CD8-positive, alpha-beta memory T cell (primary cell): ENCODE data around the gene YY1. TPM values are rescaled to one million over a fixed set of nuclear protein-coding genes. Genes with fewer than 3 reads are reported as not detected.

Experiments
- CTCF ChIA-PET: fragments of 350-600 bp; sonication (Branson Sonifier 250); formaldehyde crosslinking; loops from one replicate; lab custom pipeline; 2021; ENCODE audit warnings: antibody characterized with exemption; lab: Charles Lee
- POLR2A ChIA-PET: fragments of 350-600 bp; sonication (Branson Sonifier 250); formaldehyde crosslinking; loops from one replicate; lab custom pipeline; 2021; ENCODE audit warnings: antibody characterized with exemption; lab: Charles Lee
- DNase-seq, 5 donors: peaks; one replicate each; pipeline versions ENCODE4 v3.0.0 to v3.0.0-alpha.2; 2020 to 2022; ENCODE audit warnings: mixed read lengths in 1 of 5
- H3K27ac ChIP-seq: one replicate; pipeline ENCODE4 v1.7.0; 2013; ENCODE audit warnings: low read depth, mild to moderate bottlenecking, low read length, moderate library complexity
- H3K27me3 ChIP-seq: 2 replicates; pipeline ENCODE4 v1.7.0; 2013; ENCODE audit warnings: low read length, mild to moderate bottlenecking; ENCODE audit not compliant: insufficient read depth, poor library complexity, severe bottlenecking
- H3K36me3 ChIP-seq: 2 replicates; pipeline ENCODE4 v1.7.0; 2013; ENCODE audit warnings: mild to moderate bottlenecking, low read length, moderate library complexity; ENCODE audit not compliant: insufficient read depth
- H3K4me1 ChIP-seq: 2 replicates; pipeline ENCODE4 v1.7.0; 2013; ENCODE audit warnings: mild to moderate bottlenecking, low read length, moderate library complexity; ENCODE audit not compliant: insufficient read depth
- H3K4me3 ChIP-seq: 2 replicates; pipeline ENCODE4 v1.7.0; 2013; ENCODE audit warnings: mild to moderate bottlenecking, low read length
- H3K9me3 ChIP-seq: 2 replicates; pipeline ENCODE4 v1.7.0; 2013; ENCODE audit warnings: mild to moderate bottlenecking, low read length
- H3K27ac Mint-ChIP-seq, 8 donors: one replicate each; pipeline ENCODE4 v1.8.0; 2020 to 2021; ENCODE audit warnings: mixed read lengths in 8 of 8, mild to moderate bottlenecking in 6 of 8, inconsistent platforms in 3 of 8, moderate library complexity in 3 of 8
- H3K27me3 Mint-ChIP-seq, 2 donors: one replicate each; pipeline ENCODE4 v1.8.0; 2020 to 2021; ENCODE audit warnings: mixed read lengths in 2 of 2, mild to moderate bottlenecking in 1 of 2, moderate library complexity in 1 of 2
- H3K36me3 Mint-ChIP-seq, 3 donors: one replicate each; pipeline ENCODE4 v1.8.0; 2020 to 2021; ENCODE audit warnings: mixed read lengths in 3 of 3, inconsistent platforms in 1 of 3, mild to moderate bottlenecking in 1 of 3
- H3K4me1 Mint-ChIP-seq, 3 donors: one replicate each; pipeline ENCODE4 v1.8.0; 2020 to 2021; ENCODE audit warnings: mixed read lengths in 3 of 3, inconsistent platforms in 1 of 3, mild to moderate bottlenecking in 1 of 3
- H3K4me3 Mint-ChIP-seq, 7 donors: one replicate each; pipeline ENCODE4 v1.8.0; 2020 to 2021; ENCODE audit warnings: mixed read lengths in 7 of 7, mild to moderate bottlenecking in 6 of 7, moderate library complexity in 4 of 7, inconsistent platforms in 2 of 7
- H3K9me3 Mint-ChIP-seq, 5 donors: one replicate each; pipeline ENCODE4 v1.8.0; 2020 to 2022; ENCODE audit warnings: mixed read lengths in 5 of 5, mild to moderate bottlenecking in 3 of 5, moderate library complexity in 2 of 5, inconsistent platforms in 1 of 5
- polyA plus RNA-seq: library from polyadenylated mRNA; unstranded; fragments of 300-500 nt; fragmentation: Illumina TruSeq; gene quantifications from one replicate; pipeline ENCODE4 v1.2.3, GENCODE V29; 2021
- total RNA-seq, 2 experiments: library from RNA; stranded (reverse); gene quantifications; one replicate each; pipeline ENCODE4 v1.2.3, GENCODE V29; 2021

Gene YY1
- total and polyA plus RNA-seq, 3 experiments from 2014 or later, result 24.2 to 116 (median 109) TPM

DNA sequence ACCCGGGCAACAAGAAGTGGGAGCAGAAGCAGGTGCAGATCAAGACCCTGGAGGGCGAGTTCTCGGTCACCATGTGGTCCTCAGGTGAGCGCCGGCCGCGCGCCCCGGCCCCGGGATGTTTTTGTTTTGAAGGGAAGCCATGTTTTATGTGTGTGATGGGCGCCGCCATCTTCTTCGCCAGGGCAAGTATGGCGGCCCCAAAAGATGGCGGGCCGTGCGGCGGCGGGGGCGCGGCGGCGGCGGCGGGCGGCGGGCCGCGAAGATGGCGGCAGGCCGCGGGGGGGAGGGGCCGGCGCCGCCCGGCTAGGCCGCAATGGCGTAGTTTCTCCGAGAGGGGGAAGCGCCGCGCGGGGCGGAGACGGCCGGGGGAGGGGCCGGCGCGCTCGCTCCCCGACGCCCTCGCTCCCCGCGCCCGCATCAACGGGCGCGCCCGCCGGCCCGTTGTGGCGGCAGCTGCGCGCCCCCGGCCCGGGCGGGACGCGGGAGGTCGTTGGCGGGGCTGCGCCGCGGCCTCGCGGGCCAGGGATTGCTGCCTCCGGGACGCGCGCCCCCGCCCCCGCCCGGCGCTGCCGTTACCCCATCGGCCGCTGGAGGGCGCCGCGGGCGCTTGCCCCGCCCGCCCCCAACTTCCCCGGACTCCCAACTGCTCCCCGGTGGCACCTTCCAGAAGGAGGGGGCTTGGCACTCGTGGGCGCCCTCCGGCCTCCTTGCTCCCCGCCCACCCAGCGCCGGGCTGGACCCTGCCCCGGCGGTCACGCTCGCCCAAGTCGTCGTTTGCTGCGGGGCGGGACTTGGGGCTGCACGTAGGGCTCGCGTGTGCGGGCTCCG lies 1.1 kb downstream of the YY1 start:
- no peaks in the 10 kb centered on the region for H3K9me3 ChIP-seq
- H3K36me3 ChIP-seq, result no peaks in the 10 kb centered on the region
- DNase-seq, result peak; percentile 81 to 90 (median 84)
- Mint-ChIP-seq H3K27me3 (peaks cover 0 to 1% of the 10 kb centered on the region in 2 donors), H3K36me3 (peaks cover 0 to 33% (median 4%) of the 10 kb centered on the region in 3 donors), H3K4me3 (peak overlapping the region; percentile 90 to 100 (median 93)), H3K9me3 (no peaks in the 10 kb centered on the region), H3K27ac (peak overlapping the region; percentile 92 to 100 (median 96)), H3K4me1 (peaks cover 49 to 70% (median 67%) of the 10 kb centered on the region in 3 donors)
- H3K4me1 ChIP-seq, result peaks cover 63% of the 10 kb centered on the region
- H3K27me3 ChIP-seq, result no peaks in the 10 kb centered on the region
- peak overlapping the region; percentile 72 for H3K4me3 ChIP-seq
- CTCF ChIA-PET, result interaction anchor here (1.0 to 4.6 kb wide), 12 partner anchors 14 to 170 kb away, joined by 3 to 39 read pairs (median 6); no protein-coding TSS in a partner anchor
- POLR2A ChIA-PET, result interaction anchor here (1.1 to 1.9 kb wide), 5 partner anchors 16 to 174 kb away, joined by 3 to 9 read pairs (median 4); partner anchors contain the start of gene EVL
- peak overlapping the region; percentile 62 for H3K27ac ChIP-seq

DNA sequence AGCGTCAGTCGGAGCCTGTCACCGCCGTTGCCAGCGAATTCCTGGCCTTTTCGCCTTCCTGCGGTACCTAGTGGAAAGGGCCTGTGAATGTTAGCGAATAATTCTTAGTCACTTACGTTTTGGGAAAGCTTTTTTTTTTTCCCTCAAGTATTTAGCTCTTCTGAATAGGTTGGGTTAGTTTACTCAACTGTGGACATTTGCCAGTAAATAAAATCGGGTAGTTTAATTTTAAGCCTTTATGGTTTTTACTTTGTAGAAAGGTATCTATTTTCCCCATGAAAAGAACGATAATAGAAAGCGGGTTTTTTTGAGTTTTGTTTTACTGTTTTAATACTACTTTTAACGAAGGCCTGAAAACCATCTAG lies 1.7 kb downstream of the YY1 start:
- DNase-seq, result no peak
- Mint-ChIP-seq H3K36me3 (peaks cover 0 to 33% (median 2%) of the 10 kb centered on the region in 3 donors), H3K4me3 (peak overlapping the region; percentile 88 to 100 (median 92)), H3K4me1 (peaks cover 52 to 70% (median 69%) of the 10 kb centered on the region in 3 donors), H3K27me3 (peaks cover 0 to 1% of the 10 kb centered on the region in 2 donors), H3K27ac (peak overlapping the region; percentile 92 to 100 (median 96)), H3K9me3 (no peaks in the 10 kb centered on the region)
- Histone ChIP-seq H3K27me3 (no peaks in the 10 kb centered on the region), H3K4me1 (peaks cover 64% of the 10 kb centered on the region), H3K9me3 (no peaks in the 10 kb centered on the region), H3K4me3 (peak overlapping the region; percentile 61), H3K36me3 (no peaks in the 10 kb centered on the region), H3K27ac (peak overlapping the region; percentile 62)
- ChIA-PET CTCF (interaction anchor here (0.9 to 4.6 kb wide), 14 partner anchors 13 to 171 kb away, joined by 3 to 39 read pairs (median 6); no protein-coding TSS in a partner anchor), POLR2A (interaction anchor here (0.6 to 1.9 kb wide), 6 partner anchors 16 to 176 kb away, joined by 3 to 7 read pairs (median 4); partner anchors contain the start of gene EVL)

- Histone ChIP-seq H3K27ac (peak overlapping the region; percentile 62), H3K4me3 (peak overlapping the region; percentile 61), H3K9me3 (no peaks in the 10 kb centered on the region), H3K4me1 (peaks cover 63% of the 10 kb centered on the region), H3K27me3 (no peaks in the 10 kb centered on the region), H3K36me3 (no peaks in the 10 kb centered on the region)
- Mint-ChIP-seq H3K9me3 (no peaks in the 10 kb centered on the region), H3K4me3 (peak overlapping the region; percentile 88 to 100 (median 92)), H3K27me3 (peaks cover 0 to 1% of the 10 kb centered on the region in 2 donors), H3K36me3 (peaks cover 0 to 32% (median 2%) of the 10 kb centered on the region in 3 donors), H3K4me1 (peaks cover 55 to 70% (median 70%) of the 10 kb centered on the region in 3 donors), H3K27ac (peak overlapping the region; percentile 92 to 100 (median 96))
- ChIA-PET CTCF (interaction anchor here (0.9 to 4.6 kb wide), 13 partner anchors 13 to 171 kb away, joined by 3 to 39 read pairs (median 6); no protein-coding TSS in a partner anchor), POLR2A (interaction anchor here (0.6 to 1.9 kb wide), 9 partner anchors 17 to 176 kb away, joined by 3 to 7 read pairs (median 3); partner anchors contain the start of gene EVL)
- DNase-seq, result no peak
These were observed 2.3 kb downstream of the YY1 start for GRCh38 chr14:100241279-100241678.

DNA sequence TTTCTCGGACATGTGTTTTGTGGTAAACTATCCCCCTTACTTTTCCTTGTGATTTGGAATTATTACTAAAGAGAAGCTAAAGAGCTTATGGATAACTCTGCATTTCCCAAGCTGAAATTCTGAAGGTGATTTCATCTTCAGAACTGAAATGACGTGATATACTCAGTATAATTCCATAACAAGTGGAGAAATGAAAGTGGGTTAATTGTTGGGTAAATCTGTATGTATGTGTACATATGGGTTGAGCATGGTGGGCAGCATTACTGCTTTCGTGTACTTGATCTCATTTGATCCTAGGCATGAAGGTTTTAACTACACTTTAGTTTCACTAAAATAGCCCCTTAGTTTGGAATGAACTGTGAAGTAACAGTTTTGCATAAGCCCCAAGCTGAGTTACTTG lies 4.1 kb downstream of the YY1 start:
- peak overlapping the region; percentile 42 to 92 (median 67) for H3K4me3 Mint-ChIP-seq

GRCh38 chr14:100246809-100247428 lies 8.0 kb downstream of the YY1 start:
- no peaks in the 10 kb centered on the region for H3K9me3 Mint-ChIP-seq
- H3K4me1 ChIP-seq, result peaks cover 78% of the 10 kb centered on the region

More for the DNA sequence above, 4.1 kb downstream of the YY1 start:
- H3K4me1 Mint-ChIP-seq, result peaks cover 55 to 70% (median 70%) of the 10 kb centered on the region in 3 donors
- peaks cover 0 to 29% (median 2%) of the 10 kb centered on the region in 3 donors for H3K36me3 Mint-ChIP-seq
- Histone ChIP-seq H3K27me3 (no peaks in the 10 kb centered on the region), H3K4me1 (peaks cover 61% of the 10 kb centered on the region), H3K27ac (no peak overlapping the region), H3K9me3 (no peaks in the 10 kb centered on the region), H3K36me3 (no peaks in the 10 kb centered on the region), H3K4me3 (no peak overlapping the region)
- H3K27ac Mint-ChIP-seq, result peak overlapping the region in 7 of 8 donors; percentile 52 to 100 (median 72)
- CTCF ChIA-PET, result interaction anchor here (1.0 to 4.6 kb wide), 4 partner anchors 28 to 50 kb away, joined by 4 to 39 read pairs (median 14); no protein-coding TSS in a partner anchor
- POLR2A ChIA-PET, result interaction anchor here (0.6 kb wide), 1 partner anchor 30 kb away, joined by 5 read pairs; no protein-coding TSS in a partner anchor
- H3K27me3 Mint-ChIP-seq, result peaks cover 0 to 1% of the 10 kb centered on the region in 2 donors
- H3K9me3 Mint-ChIP-seq, result no peaks in the 10 kb centered on the region
- DNase-seq, result no peak

GRCh38 chr14:100250732-100251465 lies 12.0 kb downstream of the YY1 start:
- Mint-ChIP-seq H3K36me3 (peaks cover 0 to 9% (median 2%) of the 10 kb centered on the region in 3 donors), H3K9me3 (no peaks in the 10 kb centered on the region), H3K4me1 (peaks cover 60 to 87% (median 82%) of the 10 kb centered on the region in 3 donors), H3K4me3 (peak overlapping the region in 3 of 7 donors; percentile 11 to 23 (median 22)), H3K27me3 (no peaks in the 10 kb centered on the region), H3K27ac (peak overlapping the region; percentile 9 to 82 (median 64))
- Histone ChIP-seq H3K4me1 (peaks cover 72% of the 10 kb centered on the region), H3K36me3 (peaks cover 3% of the 10 kb centered on the region), H3K27ac (no peak overlapping the region), H3K4me3 (no peak overlapping the region), H3K9me3 (no peaks in the 10 kb centered on the region), H3K27me3 (no peaks in the 10 kb centered on the region)
- POLR2A ChIA-PET, result no interaction called here
- CTCF ChIA-PET, result no interaction called here
- no peak for DNase-seq

More at GRCh38 chr14:100246809-100247428, 8.0 kb downstream of the YY1 start:
- H3K4me1 Mint-ChIP-seq, result peaks cover 66 to 89% (median 83%) of the 10 kb centered on the region in 3 donors
- no peaks in the 10 kb centered on the region for H3K27me3 ChIP-seq
- H3K27ac ChIP-seq, result no peak overlapping the region
- peaks cover 3% of the 10 kb centered on the region for H3K36me3 ChIP-seq
- ChIA-PET POLR2A (interaction anchor here (0.7 kb wide), 2 partner anchors 34 to 35 kb away, joined by 5 read pairs; no protein-coding TSS in a partner anchor), CTCF (interaction anchor here (0.7 to 3.3 kb wide), 10 partner anchors 10 to 264 kb away, joined by 3 to 19 read pairs (median 4); no protein-coding TSS in a partner anchor)
- no peaks in the 10 kb centered on the region for H3K27me3 Mint-ChIP-seq
- H3K4me3 ChIP-seq, result no peak overlapping the region
- H3K4me3 Mint-ChIP-seq, result peak overlapping the region in 5 of 7 donors; percentile 30 to 71 (median 35)
- DNase-seq, result peak in 2 of 5 donors; percentile 24 to 46
- peak overlapping the region; percentile 31 to 90 (median 70) for H3K27ac Mint-ChIP-seq
- H3K9me3 ChIP-seq, result no peaks in the 10 kb centered on the region
- peaks cover 0 to 23% (median 4%) of the 10 kb centered on the region in 3 donors for H3K36me3 Mint-ChIP-seq

DNA sequence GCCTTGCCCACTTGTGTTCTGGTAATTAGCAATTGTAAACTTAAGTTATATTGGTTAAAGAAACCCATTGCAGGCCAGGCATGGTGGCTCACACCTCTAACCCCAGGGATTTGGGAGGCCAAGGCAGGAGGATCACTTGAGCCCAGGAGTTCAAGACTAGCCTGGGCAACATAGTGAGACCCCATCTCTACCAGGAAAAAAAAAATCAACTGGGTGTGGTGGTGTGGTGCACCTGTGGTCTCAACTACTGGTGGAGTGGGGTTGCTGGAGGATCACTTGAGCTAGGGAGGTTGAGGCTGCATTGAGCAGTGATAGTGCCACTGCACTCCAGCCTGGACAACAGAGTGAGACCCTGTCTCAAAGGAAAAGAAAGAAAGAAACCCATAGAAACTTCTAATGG lies 13.7 kb downstream of the YY1 start:
- ChIA-PET POLR2A (no interaction called here), CTCF (interaction anchor here (2.3 to 2.7 kb wide), 2 partner anchors 11 to 59 kb away, joined by 6 to 11 read pairs; no protein-coding TSS in a partner anchor)
- H3K27ac ChIP-seq, result no peak overlapping the region
- H3K36me3 Mint-ChIP-seq, result peaks cover 0 to 6% (median 2%) of the 10 kb centered on the region in 3 donors
- no peaks in the 10 kb centered on the region for H3K9me3 Mint-ChIP-seq
- no peak overlapping the region for H3K4me3 ChIP-seq
- H3K4me1 ChIP-seq, result peaks cover 72% of the 10 kb centered on the region
- H3K27me3 Mint-ChIP-seq, result no peaks in the 10 kb centered on the region
- peak overlapping the region in 2 of 7 donors; percentile 5 to 35 for H3K4me3 Mint-ChIP-seq
- peaks cover 3% of the 10 kb centered on the region for H3K36me3 ChIP-seq
- no peak for DNase-seq
- no peaks in the 10 kb centered on the region for H3K9me3 ChIP-seq
- H3K27me3 ChIP-seq, result no peaks in the 10 kb centered on the region
- peaks cover 60 to 87% (median 82%) of the 10 kb centered on the region in 3 donors for H3K4me1 Mint-ChIP-seq
- peak overlapping the region in 2 of 8 donors; percentile 50 to 67 for H3K27ac Mint-ChIP-seq
